Smooth muscle cell of bladder (primary cell): ENCODE measurements around the gene MYCT1. TPM values are rescaled to one million over a fixed set of nuclear protein-coding genes. Genes with fewer than 3 reads are reported as not detected.

Experiments
- total RNA-seq: library from RNA; depleted of rRNA; stranded (reverse); fragments of >200 nt; gene quantifications from 2 replicates; pipeline ENCODE4 v1.2.3, GENCODE V29; 2014

The MYCT1 gene
- under 0.01 and 0.65 TPM in 2 replicates for total RNA-seq

GRCh38 chr6:152697634-152698033 lies at the start of gene MYCT1:
MYCT1 (plus strand) TSS chr6:152697897; CDS start chr6:152697903, 6 bp downstream.

GRCh38 chr6:152750694-152751093 lies 53.0 kb downstream of the MYCT1 start, which contains the start of gene VIP:
VIP (plus strand) TSS chr6:152750797; CDS start chr6:152752178, 1,381 bp downstream.

Other genes starting within 250 kb of the MYCT1 start
- gene SYNE1, start 60.5 kb upstream of the MYCT1 start, total RNA-seq, result 111 and 120 TPM in 2 replicates
- not detected in 2 replicates for gene VIP, start 52.9 kb downstream of the MYCT1 start, total RNA-seq